Hepatocyte (in vitro differentiated cells): ENCODE measurements around the gene CRELD2. TPM values are rescaled to one million over a fixed set of nuclear protein-coding genes. Genes with fewer than 3 reads are reported as not detected.

Experiments used
- DNase-seq: peaks from one replicate; pipeline ENCODE4 v3.0.0-alpha.2; 2016; ENCODE audit warnings: low spot score
- H2AFZ ChIP-seq: fragments of 200-600 bp; sonication (generic); 2 replicates; pipeline ENCODE4 v1.6.0; 2016; ENCODE audit warnings: antibody characterized with exemption, mild to moderate bottlenecking
- H3K27ac ChIP-seq: fragments of 200-600 bp; sonication (generic); 2 replicates; pipeline ENCODE4 v1.5.1; 2016; ENCODE audit warnings: mild to moderate bottlenecking
- H3K27me3 ChIP-seq: fragments of 200-600 bp; sonication (generic); 2 replicates; pipeline ENCODE4 v1.6.1; 2016
- H3K36me3 ChIP-seq: fragments of 200-600 bp; sonication (generic); replicated peaks from 2 replicates; pipeline ENCODE4 v1.5.1; 2016; ENCODE audit warnings: low read depth; ENCODE audit not compliant: insufficient read depth
- H3K4me1 ChIP-seq: fragments of 200-600 bp; sonication (generic); 2 replicates; pipeline ENCODE4 v1.5.1; 2016; ENCODE audit warnings: mild to moderate bottlenecking, moderate library complexity; ENCODE audit not compliant: insufficient read depth
- H3K4me2 ChIP-seq: fragments of 200-600 bp; sonication (generic); 2 replicates; pipeline ENCODE4 v1.6.0; 2016
- H3K4me3 ChIP-seq: fragments of 200-600 bp; sonication (generic); 2 replicates; pipeline ENCODE4 v1.5.1; 2016; ENCODE audit warnings: mild to moderate bottlenecking
- H3K79me2 ChIP-seq: fragments of 200-600 bp; sonication (generic); 2 replicates; pipeline ENCODE4 v1.6.0; 2017; ENCODE audit warnings: mild to moderate bottlenecking
- H3K9me2 ChIP-seq: fragments of 200-600 bp; sonication (generic); replicated peaks from 2 replicates; pipeline ENCODE4 v1.6.0; 2017; ENCODE audit warnings: mild to moderate bottlenecking; ENCODE audit not compliant: insufficient read depth
- H3K9me3 ChIP-seq: fragments of 200-600 bp; sonication (generic); 2 replicates; pipeline ENCODE4 v1.5.1; 2016; ENCODE audit warnings: low read depth, mild to moderate bottlenecking
- H4K20me1 ChIP-seq: fragments of 200-600 bp; sonication (generic); 2 replicates; pipeline ENCODE4 v1.6.0; 2016; ENCODE audit warnings: mild to moderate bottlenecking; ENCODE audit not compliant: insufficient read depth, poor library complexity, severe bottlenecking
- CTCF ChIP-seq: fragments of 200-600 bp; sonication (generic); IDR thresholded peaks from 2 replicates; pipeline ENCODE4 v1.5.1; 2016; ENCODE audit warnings: antibody characterized with exemption, mild to moderate bottlenecking; ENCODE audit not compliant: poor library complexity
- EZH2 ChIP-seq: fragments of 200-600 bp; sonication (generic); IDR thresholded peaks from 2 replicates; pipeline ENCODE4 v1.6.1; 2016; ENCODE audit warnings: antibody characterized with exemption, mild to moderate bottlenecking, borderline replicate concordance
- EZH2phosphoT487 ChIP-seq: fragments of 200-600 bp; sonication (generic); IDR thresholded peaks from one replicate; pipeline ENCODE4 v1.6.1; 2018; ENCODE audit warnings: antibody characterized with exemption, mild to moderate bottlenecking, low read depth, moderate library complexity; ENCODE audit not compliant: unreplicated experiment, severe bottlenecking
- WGBS: methylation state at CpG from one replicate; pipeline ENCODE4 v1.1.6; 2016; ENCODE audit warnings: low lambda C conversion rate; ENCODE audit errors: missing lambda C conversion rate; 5-methylcytosine and 5-hydroxymethylcytosine counted together
- polyA plus RNA-seq: library from polyadenylated mRNA; unstranded; fragments of >200 nt; fragmentation: Nextera tagmentation; extraction: Ambion mirVana; gene quantifications from 2 replicates; pipeline ENCODE4 v1.2.1, GENCODE V29; 2016
- total RNA-seq: library from RNA; depleted of rRNA; stranded (reverse); fragments of >200 nt; gene quantifications from 2 replicates; pipeline ENCODE4 v1.2.3, GENCODE V29; 2014

CRELD2 gene
- total and polyA plus RNA-seq, 2 experiments from 2014 or later, result 79.7 to 129 TPM

DNA sequence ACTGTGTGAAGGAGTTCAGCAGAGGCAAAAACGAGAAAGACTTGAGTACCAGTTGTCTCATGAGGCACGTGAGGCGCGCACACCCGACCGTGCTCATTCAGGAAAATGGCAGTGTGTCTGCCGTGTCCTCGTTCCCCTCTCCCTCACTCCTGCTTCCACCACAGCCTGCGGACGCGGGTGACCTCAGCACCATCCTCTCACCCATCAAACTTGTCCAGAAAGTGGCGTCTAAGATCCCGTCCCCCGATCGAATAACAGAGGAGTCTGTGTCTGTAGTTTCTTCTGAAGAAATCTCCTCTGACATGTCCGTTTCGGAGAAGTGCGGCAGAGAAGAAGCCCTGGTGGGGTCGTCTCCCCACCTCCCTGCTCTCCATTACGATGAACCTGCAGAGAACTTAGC is 34.4 kb upstream of the CRELD2 start:
- 97% methylated on average over 20 of the region's 20 CpGs for WGBS
- no peak for DNase-seq
- Histone ChIP-seq H3K4me2 (no peak overlapping the region), H4K20me1 (no peaks in the 10 kb centered on the region), H3K4me3 (no peak overlapping the region), H3K27me3 (no peaks in the 10 kb centered on the region), H3K9me2 (no peaks in the 10 kb centered on the region), H3K27ac (no peak overlapping the region), H3K4me1 (no peaks in the 10 kb centered on the region), H2AFZ (no peak overlapping the region), H3K79me2 (peaks cover 85% of the 10 kb centered on the region), H3K36me3 (no peaks in the 10 kb centered on the region), H3K9me3 (no peaks in the 10 kb centered on the region)
- TF ChIP-seq EZH2phosphoT487, result no peak
- no peak for TF ChIP-seq EZH2
- TF ChIP-seq CTCF, result no peak

DNA sequence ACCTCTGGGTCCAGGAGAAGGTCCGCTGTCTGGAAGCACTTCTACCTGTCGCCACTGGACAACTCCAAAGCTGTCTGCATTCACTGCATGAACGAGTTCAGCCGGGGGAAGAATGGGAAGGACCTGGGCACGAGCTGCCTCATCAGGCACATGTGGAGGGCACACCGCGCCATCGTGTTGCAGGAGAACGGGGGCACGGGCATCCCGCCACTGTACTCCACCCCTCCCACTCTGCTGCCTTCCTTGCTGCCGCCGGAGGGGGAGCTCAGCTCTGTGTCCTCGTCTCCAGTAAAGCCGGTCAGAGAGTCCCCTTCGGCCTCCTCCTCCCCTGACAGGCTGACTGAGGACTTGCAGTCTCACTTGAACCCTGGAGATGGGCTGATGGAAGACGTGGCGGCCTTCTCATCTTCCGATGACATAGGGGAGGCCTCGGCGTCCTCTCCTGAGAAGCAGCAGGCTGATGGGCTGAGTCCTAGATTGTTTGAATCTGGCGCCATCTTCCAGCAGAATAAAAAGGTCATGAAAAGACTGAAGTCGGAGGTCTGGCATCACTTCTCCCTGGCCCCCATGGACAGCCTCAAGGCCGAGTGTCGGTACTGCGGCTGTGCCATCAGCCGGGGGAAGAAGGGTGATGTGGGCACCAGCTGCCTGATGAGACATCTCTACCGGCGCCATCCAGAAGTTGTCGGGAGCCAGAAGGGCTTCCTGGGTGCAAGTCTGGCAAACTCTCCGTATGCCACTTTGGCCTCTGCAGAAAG is 33.8 kb upstream of the CRELD2 start:
- 94% methylated on average over 31 of the region's 31 CpGs for WGBS
- Histone ChIP-seq H3K4me2 (no peak overlapping the region), H3K9me2 (no peaks in the 10 kb centered on the region), H3K4me3 (no peak overlapping the region), H3K27ac (no peak overlapping the region), H2AFZ (no peak overlapping the region), H4K20me1 (no peaks in the 10 kb centered on the region), H3K9me3 (no peaks in the 10 kb centered on the region), H3K27me3 (no peaks in the 10 kb centered on the region), H3K36me3 (no peaks in the 10 kb centered on the region), H3K4me1 (no peaks in the 10 kb centered on the region), H3K79me2 (peaks cover 88% of the 10 kb centered on the region)
- DNase-seq, result no peak
- TF ChIP-seq EZH2phosphoT487 (no peak), EZH2 (no peak), CTCF (no peak)

GRCh38 chr22:49885281-49885680 is 33.2 kb upstream of the CRELD2 start:
- Histone ChIP-seq H3K79me2 (peaks cover 89% of the 10 kb centered on the region), H3K27me3 (no peaks in the 10 kb centered on the region), H2AFZ (no peak overlapping the region), H3K9me3 (no peaks in the 10 kb centered on the region), H3K36me3 (no peaks in the 10 kb centered on the region), H3K4me2 (no peak overlapping the region), H3K27ac (no peak overlapping the region), H4K20me1 (no peaks in the 10 kb centered on the region), H3K4me1 (no peaks in the 10 kb centered on the region), H3K4me3 (no peak overlapping the region), H3K9me2 (no peaks in the 10 kb centered on the region)
- no peak for DNase-seq
- 98% methylated on average over 17 of the region's 17 CpGs for WGBS
- TF ChIP-seq EZH2phosphoT487 (no peak), EZH2 (no peak), CTCF (no peak)
